H9 (cell line): ENCODE data around the gene FAM81B. TPM values are rescaled to one million over a fixed set of nuclear protein-coding genes. Genes with fewer than 3 reads are reported as not detected.
A peak's percentile ranks its signal among the peaks of the same experiment; 100 is the strongest.

Source experiments
- DNase-seq: peaks from one replicate; pipeline ENCODE4 v3.0.0-alpha.2; 2017
- H2AFZ ChIP-seq: one replicate; pipeline ENCODE4 v1.6.1; 2013; ENCODE audit warnings: mild to moderate bottlenecking, low read length, control low read depth, moderate library complexity
- H2AK5ac ChIP-seq: 2 replicates; pipeline ENCODE4 v1.6.1; 2013; ENCODE audit warnings: low read length, control low read depth, mixed read lengths; ENCODE audit not compliant: insufficient read length
- H2BK120ac ChIP-seq: one replicate; pipeline ENCODE4 v1.6.1; 2013; ENCODE audit warnings: low read depth, mild to moderate bottlenecking, low read length, control low read depth, inconsistent platforms; ENCODE audit not compliant: poor library complexity, severe bottlenecking
- H2BK12ac ChIP-seq: 2 replicates; pipeline ENCODE4 v1.6.1; 2013; ENCODE audit warnings: low read length, control low read depth, mixed read lengths, low read depth; ENCODE audit not compliant: insufficient read length
- H2BK15ac ChIP-seq: 2 replicates; pipeline ENCODE4 v1.6.1; 2013; ENCODE audit warnings: low read depth, low read length, control low read depth
- H2BK20ac ChIP-seq: one replicate; pipeline ENCODE4 v1.6.1; 2013; ENCODE audit warnings: low read depth, mild to moderate bottlenecking, low read length, control low read depth, inconsistent platforms; ENCODE audit not compliant: poor library complexity, severe bottlenecking
- H2BK5ac ChIP-seq: 2 replicates; pipeline ENCODE4 v1.6.1; 2013; ENCODE audit warnings: low read length, control low read depth, mixed read lengths; ENCODE audit not compliant: insufficient read length
- H3K14ac ChIP-seq: 2 replicates; pipeline ENCODE4 v1.6.1; 2013; ENCODE audit warnings: low read length, control low read depth; ENCODE audit not compliant: insufficient read depth
- H3K18ac ChIP-seq: 2 replicates; pipeline ENCODE4 v1.6.1; 2013; ENCODE audit warnings: low read depth, mild to moderate bottlenecking, mixed read lengths, low read length, control low read depth; ENCODE audit not compliant: insufficient read length
- H3K23ac ChIP-seq: 2 replicates; pipeline ENCODE4 v1.6.1; 2013; ENCODE audit warnings: low read length, control low read depth, mixed read lengths, low read depth; ENCODE audit not compliant: insufficient read length
- H3K23me2 ChIP-seq: 2 replicates; pipeline ENCODE4 v1.6.1; 2013; ENCODE audit warnings: low read depth, mild to moderate bottlenecking, mixed read lengths, low read length, control low read depth; ENCODE audit not compliant: insufficient read length, poor library complexity, severe bottlenecking
- H3K27ac ChIP-seq: 2 replicates; pipeline ENCODE4 v1.5.1; 2013; ENCODE audit warnings: low read length, control low read depth, mixed read lengths, low read depth; ENCODE audit not compliant: insufficient read length
- H3K27me3 ChIP-seq: 2 replicates; pipeline ENCODE4 v1.6.1; 2013; ENCODE audit warnings: low read length, control low read depth, inconsistent platforms; ENCODE audit not compliant: insufficient read depth
- H3K4ac ChIP-seq: 2 replicates; pipeline ENCODE4 v1.6.1; 2013; ENCODE audit warnings: low read depth, mild to moderate bottlenecking, control low read depth, inconsistent platforms, low read length, moderate library complexity
- H3K4me1 ChIP-seq: 2 replicates; pipeline ENCODE4 v1.6.1; 2013; ENCODE audit warnings: low read length, control low read depth, inconsistent platforms; ENCODE audit not compliant: insufficient read depth
- H3K4me2 ChIP-seq: 2 replicates; pipeline ENCODE4 v1.6.1; 2013; ENCODE audit warnings: low read length, control low read depth, mixed read lengths; ENCODE audit not compliant: insufficient read length, insufficient read depth
- H3K56ac ChIP-seq: 2 replicates; pipeline ENCODE4 v1.6.1; 2013; ENCODE audit warnings: low read depth, mild to moderate bottlenecking, mixed read lengths, low read length, control low read depth; ENCODE audit not compliant: insufficient read length
- H3K79me1 ChIP-seq: 2 replicates; pipeline ENCODE4 v1.6.1; 2013; ENCODE audit warnings: low read depth, mild to moderate bottlenecking, moderate library complexity, low read length, control low read depth, inconsistent platforms; ENCODE audit not compliant: insufficient read depth, poor library complexity, severe bottlenecking
- H3K79me2 ChIP-seq: 2 replicates; pipeline ENCODE4 v1.6.1; 2013; ENCODE audit warnings: low read length, control low read depth, inconsistent platforms; ENCODE audit not compliant: insufficient read depth
- H3K9ac ChIP-seq: 2 replicates; pipeline ENCODE4 v1.6.1; 2013; ENCODE audit warnings: low read length, control low read depth, mixed read lengths; ENCODE audit not compliant: insufficient read length; ENCODE audit errors: extremely low read depth
- H3K9me3 ChIP-seq: one replicate; pipeline ENCODE4 v1.6.1; 2013; ENCODE audit warnings: low read depth, low read length, inconsistent platforms; ENCODE audit not compliant: control insufficient read depth
- H3T11ph ChIP-seq: one replicate; pipeline ENCODE4 v1.6.1; 2013; ENCODE audit warnings: mild to moderate bottlenecking, low read length, control low read depth, inconsistent platforms
- H4K20me1 ChIP-seq: one replicate; pipeline ENCODE4 v1.6.1; 2013; ENCODE audit not compliant: control insufficient read depth, insufficient read length, insufficient read depth
- H4K5ac ChIP-seq: 2 replicates; pipeline ENCODE4 v1.6.1; 2013; ENCODE audit warnings: low read depth, mild to moderate bottlenecking, mixed read lengths, low read length, control low read depth; ENCODE audit not compliant: insufficient read length
- H4K8ac ChIP-seq: replicated peaks from 2 replicates; pipeline ENCODE4 v1.6.1; 2013; ENCODE audit warnings: low read length, control low read depth, mixed read lengths, low read depth; ENCODE audit not compliant: insufficient read length
- H4K91ac ChIP-seq: 2 replicates; pipeline ENCODE4 v1.6.1; 2013; ENCODE audit warnings: low read depth, mild to moderate bottlenecking, moderate library complexity, mixed read lengths, low read length, control low read depth; ENCODE audit not compliant: insufficient read length
- H3K27ac Mint-ChIP-seq, 3 experiments: 2 replicates in 2 of 3; 3 replicates in 1 of 3; pipeline ENCODE4 v1.8.0; 2020 to 2021; ENCODE audit warnings: mixed read lengths in 3 of 3, mild to moderate bottlenecking in 1 of 3, moderate library complexity in 1 of 3
- H3K27me3 Mint-ChIP-seq: 2 replicates; pipeline ENCODE4 v1.8.0; 2021; ENCODE audit warnings: low read depth, mild to moderate bottlenecking, moderate library complexity, mixed read lengths
- H3K36me3 Mint-ChIP-seq, 3 experiments: 2 replicates in 2 of 3; 3 replicates in 1 of 3; pipeline ENCODE4 v1.8.0; 2020 to 2021; ENCODE audit warnings: low read depth in 3 of 3, mixed read lengths in 3 of 3; ENCODE audit not compliant: insufficient read depth in 1 of 3
- H3K4me1 Mint-ChIP-seq, 2 experiments: 2 replicates each; pipeline ENCODE4 v1.8.0; 2020; ENCODE audit warnings: mixed read lengths in 2 of 2
- H3K4me3 Mint-ChIP-seq, 2 experiments: 2 replicates in 1 of 2; 3 replicates in 1 of 2; pipeline ENCODE4 v1.8.0; 2020 to 2021; ENCODE audit warnings: mild to moderate bottlenecking in 2 of 2, mixed read lengths in 2 of 2, moderate library complexity in 1 of 2
- H3K9me3 Mint-ChIP-seq, 2 experiments: 2 replicates in 1 of 2; 3 replicates in 1 of 2; pipeline ENCODE4 v1.8.0; 2020; ENCODE audit warnings: mild to moderate bottlenecking in 2 of 2, mixed read lengths in 2 of 2, moderate library complexity in 1 of 2
- WGBS: extraction: QIAGEN DNeasy Blood & Tissue Kit; methylation state at CpG from one replicate; pipeline ENCODE4 v1.1.7; 2013; ENCODE audit warnings: missing lambda C conversion rate, low lambda C conversion rate, mixed read lengths; ENCODE audit not compliant: insufficient read length; ENCODE audit errors: extremely low coverage; 5-methylcytosine and 5-hydroxymethylcytosine counted together
- total RNA-seq: library from RNA; stranded (reverse); gene quantifications from 2 replicates; pipeline ENCODE4 v1.2.1, GENCODE V29; 2021
- TF ChIP-seq, protein P1 (sequence below): fragments of 200-600 bp; sonication (generic); conservative IDR thresholded peaks from 3 replicates; pipeline ENCODE4 v1.8.0; 2021; ENCODE audit warnings: antibody characterized with exemption, mild to moderate bottlenecking

The FAM81B gene
- total RNA-seq, 1 experiment from 2014 or later, result not detected

DNA sequence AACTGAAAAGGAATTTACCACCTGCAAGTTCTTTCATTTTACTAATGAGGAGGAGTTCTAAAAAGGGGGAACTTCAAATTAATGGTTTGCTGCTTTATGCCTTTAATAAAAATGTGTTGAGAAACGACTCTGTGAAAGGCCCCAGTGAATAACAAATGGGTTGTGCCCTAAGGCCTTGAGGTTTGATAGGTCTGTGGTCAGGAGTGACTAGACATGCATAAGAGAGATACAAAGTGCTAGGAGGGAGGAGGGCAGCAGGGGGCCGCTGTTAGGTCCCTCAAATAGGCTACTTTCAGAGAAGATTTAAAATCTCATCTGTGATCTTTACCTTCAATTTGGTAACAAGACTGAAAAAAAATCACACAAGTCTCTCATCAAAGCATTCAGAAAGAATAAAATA is 58.3 kb downstream of the FAM81B start:
- Histone ChIP-seq H3K4me1 (no peaks in the 10 kb centered on the region; the same call in 1 of the 2 replicates), H4K91ac (no peak overlapping the region), H2BK5ac (no peak overlapping the region), H2BK20ac (no peak overlapping the region), H2AFZ (no peak overlapping the region), H4K8ac (no peak overlapping the region), H2BK15ac (no peak overlapping the region), H3K9ac (no peak overlapping the region), H2AK5ac (no peak overlapping the region), H3K23ac (no peak overlapping the region), H3K9me3 (no peaks in the 10 kb centered on the region), H4K5ac (no peak overlapping the region), H2BK120ac (no peak overlapping the region), H3K14ac (no peak overlapping the region), H4K20me1 (no peaks in the 10 kb centered on the region), H3K79me2 (no peaks in the 10 kb centered on the region), H3K4ac (no peak overlapping the region), H3T11ph (no peak overlapping the region), H3K56ac (no peak overlapping the region), H3K18ac (no peak overlapping the region), H3K23me2 (no peaks in the 10 kb centered on the region), H3K27me3 (no peaks in the 10 kb centered on the region), H3K4me2 (no peak overlapping the region), H2BK12ac (no peak overlapping the region), H3K27ac (no peak overlapping the region), H3K79me1 (no peaks in the 10 kb centered on the region)
- no peak overlapping the region for H3K27ac Mint-ChIP-seq
- TF ChIP-seq, protein P1, sequence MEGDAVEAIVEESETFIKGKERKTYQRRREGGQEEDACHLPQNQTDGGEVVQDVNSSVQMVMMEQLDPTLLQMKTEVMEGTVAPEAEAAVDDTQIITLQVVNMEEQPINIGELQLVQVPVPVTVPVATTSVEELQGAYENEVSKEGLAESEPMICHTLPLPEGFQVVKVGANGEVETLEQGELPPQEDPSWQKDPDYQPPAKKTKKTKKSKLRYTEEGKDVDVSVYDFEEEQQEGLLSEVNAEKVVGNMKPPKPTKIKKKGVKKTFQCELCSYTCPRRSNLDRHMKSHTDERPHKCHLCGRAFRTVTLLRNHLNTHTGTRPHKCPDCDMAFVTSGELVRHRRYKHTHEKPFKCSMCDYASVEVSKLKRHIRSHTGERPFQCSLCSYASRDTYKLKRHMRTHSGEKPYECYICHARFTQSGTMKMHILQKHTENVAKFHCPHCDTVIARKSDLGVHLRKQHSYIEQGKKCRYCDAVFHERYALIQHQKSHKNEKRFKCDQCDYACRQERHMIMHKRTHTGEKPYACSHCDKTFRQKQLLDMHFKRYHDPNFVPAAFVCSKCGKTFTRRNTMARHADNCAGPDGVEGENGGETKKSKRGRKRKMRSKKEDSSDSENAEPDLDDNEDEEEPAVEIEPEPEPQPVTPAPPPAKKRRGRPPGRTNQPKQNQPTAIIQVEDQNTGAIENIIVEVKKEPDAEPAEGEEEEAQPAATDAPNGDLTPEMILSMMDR, result no peak
- peaks cover 12 to 20% of the 10 kb centered on the region in 2 experiments for H3K4me1 Mint-ChIP-seq
- peak; percentile 33 for DNase-seq
- WGBS, result no CpG with 5 or more reads among the region's 2 CpGs
- H3K36me3 Mint-ChIP-seq, result peaks cover 0 to 4% (median 0%) of the 10 kb centered on the region in 3 experiments; a peak in 1 of 7 replicates
- H3K9me3 Mint-ChIP-seq, result no peaks in the 10 kb centered on the region
- no peak overlapping the region for H3K4me3 Mint-ChIP-seq
- no peaks in the 10 kb centered on the region for H3K27me3 Mint-ChIP-seq
